OCI-LY3 (cell line): ENCODE measurements around the gene OAT.
A peak's percentile ranks its signal among the peaks of the same experiment; 100 is the strongest.

Experiments
- H2AFZ ChIP-seq: fragments of 200-600, 300-600 bp; shearing (Covaris generic); 2 replicates; pipeline ENCODE4 v1.6.0; 2014; ENCODE audit warnings: antibody characterized with exemption, low read depth, low read length
- H3K27ac ChIP-seq: fragments of 200-600, 300-600 bp; sonication (generic); 2 replicates; pipeline ENCODE4 v1.5.1; 2014; ENCODE audit warnings: mild to moderate bottlenecking, low read length, moderate library complexity, mixed read lengths
- H3K27me3 ChIP-seq: fragments of 200-600, 300-600 bp; sonication (generic); 2 replicates; pipeline ENCODE4 v1.6.1; 2014; ENCODE audit warnings: low read depth, low read length, mixed read lengths
- H3K36me3 ChIP-seq: fragments of 200-600, 300-600 bp; sonication (generic); replicated peaks from 2 replicates; pipeline ENCODE3; 2014; ENCODE audit warnings: low read depth, low read length, mixed read lengths
- H3K4me1 ChIP-seq: fragments of 300-600, 200-600 bp; sonication (generic); 2 replicates; pipeline ENCODE4 v1.6.1; 2014; ENCODE audit warnings: low read length, mixed read lengths
- H3K4me2 ChIP-seq: fragments of 200-600, 300-600 bp; sonication (generic); 2 replicates; pipeline ENCODE4 v1.6.1; 2014; ENCODE audit warnings: low read length, mixed read lengths
- H3K4me3 ChIP-seq: fragments of 300-600, 200-600 bp; sonication (generic); 2 replicates; pipeline ENCODE4 v1.5.1; 2014; ENCODE audit warnings: antibody characterized with exemption, mild to moderate bottlenecking, low read length, moderate library complexity
- H3K79me2 ChIP-seq: fragments of 300-600, 200-600 bp; shearing (Covaris generic); 2 replicates; pipeline ENCODE4 v1.6.1; 2014; ENCODE audit warnings: mild to moderate bottlenecking, low read length, mixed read lengths
- H3K9ac ChIP-seq: fragments of 300-600, 200-600 bp; shearing (Covaris generic); 2 replicates; pipeline ENCODE4 v1.6.0; 2014; ENCODE audit warnings: mild to moderate bottlenecking, low read length, moderate library complexity
- H3K9me3 ChIP-seq: fragments of 200-600, 300-600 bp; shearing (Covaris generic); 2 replicates; pipeline ENCODE4 v1.6.1; 2014; ENCODE audit warnings: low read length, mixed read lengths; ENCODE audit not compliant: insufficient read depth
- H4K20me1 ChIP-seq: fragments of 200-600, 300-600 bp; sonication (generic); 2 replicates; pipeline ENCODE4 v1.6.1; 2016; ENCODE audit warnings: low read length, mixed read lengths; ENCODE audit not compliant: insufficient read depth
- EZH2phosphoT487 ChIP-seq: fragments of 200-600 bp; shearing (Covaris generic); IDR thresholded peaks from 2 replicates; pipeline ENCODE4 v1.6.1; 2018; ENCODE audit warnings: antibody characterized with exemption, mixed run types, low read depth
- TF ChIP-seq, protein P1 (sequence below): fragments of 200-600, 300-600 bp; sonication (generic); IDR thresholded peaks from 2 replicates; pipeline ENCODE4 v1.5.1; 2014; ENCODE audit warnings: antibody characterized with exemption, low read length, low read depth

The OAT gene

DNA sequence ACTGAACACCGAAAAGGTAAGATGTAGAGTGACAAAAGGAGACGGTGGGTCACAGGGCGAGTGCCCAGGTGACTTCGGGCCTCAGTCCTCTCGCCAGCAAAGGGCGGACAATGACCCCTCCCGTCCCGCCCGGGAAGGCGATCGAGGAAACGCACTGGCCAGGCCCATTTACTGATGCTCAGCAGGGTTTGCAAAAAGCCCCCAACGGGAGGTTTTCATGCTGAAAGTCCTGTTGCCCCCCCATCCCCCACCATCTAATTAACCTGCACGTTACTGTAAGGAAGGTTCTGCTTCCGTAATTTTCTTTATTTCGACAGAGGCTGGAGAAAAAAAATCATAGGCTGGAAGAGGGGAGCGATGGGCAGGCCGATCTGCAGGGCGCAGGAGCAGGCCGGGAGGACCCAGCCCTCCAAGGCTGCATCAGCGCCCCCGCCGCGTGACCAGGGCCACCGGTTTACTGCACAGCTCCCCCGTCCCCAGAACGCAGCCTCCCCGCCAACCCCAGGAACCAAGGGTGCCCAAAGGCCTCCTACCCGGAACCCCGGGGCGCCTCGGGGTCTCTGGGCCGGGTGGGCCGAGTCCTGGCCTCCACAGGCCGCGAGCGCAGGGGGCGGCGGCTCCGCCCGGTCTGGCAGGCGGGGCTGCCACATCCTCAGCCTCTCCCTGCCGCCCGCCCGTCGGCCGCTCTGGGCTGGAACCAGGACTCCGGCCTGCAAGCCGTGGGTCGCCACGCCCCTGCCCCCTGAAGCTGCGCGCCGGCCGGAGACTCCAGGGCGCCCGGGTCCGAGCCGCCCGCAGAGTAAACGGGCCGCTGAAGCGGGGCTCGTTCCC is 613 bp downstream of the OAT start:
- no peaks in the 10 kb centered on the region for H3K79me2 ChIP-seq
- no peaks in the 10 kb centered on the region for H4K20me1 ChIP-seq
- no peak overlapping the region; the same call in 1 of the 2 replicates for H2AFZ ChIP-seq
- H3K36me3 ChIP-seq = no peaks in the 10 kb centered on the region
- TF ChIP-seq, protein P1, sequence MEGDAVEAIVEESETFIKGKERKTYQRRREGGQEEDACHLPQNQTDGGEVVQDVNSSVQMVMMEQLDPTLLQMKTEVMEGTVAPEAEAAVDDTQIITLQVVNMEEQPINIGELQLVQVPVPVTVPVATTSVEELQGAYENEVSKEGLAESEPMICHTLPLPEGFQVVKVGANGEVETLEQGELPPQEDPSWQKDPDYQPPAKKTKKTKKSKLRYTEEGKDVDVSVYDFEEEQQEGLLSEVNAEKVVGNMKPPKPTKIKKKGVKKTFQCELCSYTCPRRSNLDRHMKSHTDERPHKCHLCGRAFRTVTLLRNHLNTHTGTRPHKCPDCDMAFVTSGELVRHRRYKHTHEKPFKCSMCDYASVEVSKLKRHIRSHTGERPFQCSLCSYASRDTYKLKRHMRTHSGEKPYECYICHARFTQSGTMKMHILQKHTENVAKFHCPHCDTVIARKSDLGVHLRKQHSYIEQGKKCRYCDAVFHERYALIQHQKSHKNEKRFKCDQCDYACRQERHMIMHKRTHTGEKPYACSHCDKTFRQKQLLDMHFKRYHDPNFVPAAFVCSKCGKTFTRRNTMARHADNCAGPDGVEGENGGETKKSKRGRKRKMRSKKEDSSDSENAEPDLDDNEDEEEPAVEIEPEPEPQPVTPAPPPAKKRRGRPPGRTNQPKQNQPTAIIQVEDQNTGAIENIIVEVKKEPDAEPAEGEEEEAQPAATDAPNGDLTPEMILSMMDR = no peak
- no peak for TF ChIP-seq EZH2phosphoT487
- peak overlapping the region; percentile 64 for H3K9ac ChIP-seq
- H3K27ac ChIP-seq = no peak overlapping the region
- H3K4me2 ChIP-seq = peak overlapping the region; percentile 52
- no peaks in the 10 kb centered on the region for H3K9me3 ChIP-seq
- H3K27me3 ChIP-seq = peaks cover 8% of the 10 kb centered on the region
- peak overlapping the region; percentile 82 for H3K4me3 ChIP-seq
- peaks cover 4% of the 10 kb centered on the region for H3K4me1 ChIP-seq

DNA sequence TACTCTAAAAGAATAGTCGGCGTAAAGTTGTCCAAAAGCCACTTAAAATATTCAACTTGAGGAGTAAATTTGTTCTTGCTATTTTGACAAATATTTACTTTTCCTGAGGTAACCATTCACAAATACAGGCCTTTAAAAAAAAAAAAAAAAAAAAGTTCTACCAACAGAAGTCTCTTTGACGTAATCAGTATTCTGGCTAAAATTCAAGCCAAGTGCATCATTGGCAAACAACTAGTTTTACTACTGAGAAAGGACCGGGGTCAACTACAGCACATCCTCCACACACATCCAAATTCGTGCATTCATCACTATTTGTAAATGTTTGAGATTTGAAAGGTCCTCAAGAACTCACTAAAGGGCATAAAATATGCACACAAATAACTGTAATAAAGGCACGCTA is 2.0 kb downstream of the OAT start:
- no peaks in the 10 kb centered on the region for H3K9me3 ChIP-seq
- no peak overlapping the region for H3K9ac ChIP-seq
- H3K4me3 ChIP-seq = no peak overlapping the region
- no peak overlapping the region for H3K27ac ChIP-seq
- peaks cover 8% of the 10 kb centered on the region for H3K27me3 ChIP-seq
- no peaks in the 10 kb centered on the region for H3K79me2 ChIP-seq
- TF ChIP-seq EZH2phosphoT487 = no peak
- no peaks in the 10 kb centered on the region for H3K36me3 ChIP-seq
- H3K4me1 ChIP-seq = peaks cover 4% of the 10 kb centered on the region
- H3K4me2 ChIP-seq = no peak overlapping the region
- H4K20me1 ChIP-seq = no peaks in the 10 kb centered on the region
- H2AFZ ChIP-seq = no peak overlapping the region

DNA sequence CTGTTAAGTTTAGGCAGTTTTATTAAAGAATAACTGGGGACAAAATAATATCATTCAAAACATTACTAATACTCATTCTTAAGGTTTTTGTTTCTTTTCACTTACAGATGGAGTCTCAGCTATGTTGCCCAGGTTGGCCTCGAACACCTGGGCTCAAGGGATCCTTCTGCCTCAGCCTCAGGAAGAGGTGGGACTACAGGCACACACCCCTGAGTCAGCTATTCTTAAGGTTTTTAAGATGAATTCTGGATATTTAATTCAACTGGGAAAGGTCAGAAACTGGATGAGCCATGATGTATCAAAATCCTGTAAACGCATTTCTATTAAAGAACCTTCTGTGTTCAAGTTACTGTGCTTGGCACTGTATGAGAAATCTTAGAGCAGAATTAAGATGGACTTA is 3.5 kb downstream of the OAT start:
- Histone ChIP-seq H3K4me3 (no peak overlapping the region), H3K27ac (no peak overlapping the region), H3K36me3 (no peaks in the 10 kb centered on the region), H3K9ac (no peak overlapping the region), H3K9me3 (no peaks in the 10 kb centered on the region), H3K4me2 (no peak overlapping the region), H4K20me1 (no peaks in the 10 kb centered on the region), H3K4me1 (peaks cover 4% of the 10 kb centered on the region), H2AFZ (no peak overlapping the region), H3K79me2 (no peaks in the 10 kb centered on the region), H3K27me3 (peaks cover 2% of the 10 kb centered on the region)
- TF ChIP-seq, protein P1 = no peak
- no peak for TF ChIP-seq EZH2phosphoT487

DNA sequence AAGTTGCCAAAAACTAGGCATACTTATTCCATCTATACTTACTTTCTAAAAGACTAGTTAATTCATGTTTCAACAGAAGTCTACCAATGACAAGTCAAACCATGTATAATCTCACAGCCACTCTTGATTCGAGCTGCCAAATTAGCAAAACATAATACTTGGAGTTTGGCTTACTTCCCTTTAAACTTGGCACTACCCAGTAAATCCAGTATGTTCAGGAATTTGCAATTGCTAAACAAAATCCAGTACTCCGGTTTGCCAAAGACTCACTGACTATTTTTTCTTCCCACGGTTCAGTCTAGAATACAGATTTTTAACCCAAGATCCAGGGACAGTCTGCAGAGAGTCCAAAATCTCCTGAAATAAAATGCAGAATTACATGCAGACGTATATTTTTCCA is 4.6 kb downstream of the OAT start:
- no peaks in the 10 kb centered on the region for H3K4me1 ChIP-seq
- H3K4me2 ChIP-seq = no peak overlapping the region
- no peaks in the 10 kb centered on the region for H4K20me1 ChIP-seq
- no peak overlapping the region for H3K4me3 ChIP-seq
- no peaks in the 10 kb centered on the region for H3K79me2 ChIP-seq
- no peaks in the 10 kb centered on the region for H3K36me3 ChIP-seq
- H3K9me3 ChIP-seq = no peaks in the 10 kb centered on the region
- H2AFZ ChIP-seq = no peak overlapping the region
- TF ChIP-seq, protein P1 = no peak
- no peak for TF ChIP-seq EZH2phosphoT487
- no peak overlapping the region for H3K27ac ChIP-seq
- H3K9ac ChIP-seq = no peak overlapping the region
- no peaks in the 10 kb centered on the region for H3K27me3 ChIP-seq
